Osteoblast (primary cell): ENCODE measurements around the gene PTPRD. TPM values are rescaled to one million over a fixed set of nuclear protein-coding genes. Genes with fewer than 3 reads are reported as not detected.
A peak's percentile ranks its signal among the peaks of the same experiment; 100 is the strongest.

ENCODE experiments used
- DNase-seq: peaks from one replicate; pipeline ENCODE4 v3.0.0; 2011; ENCODE audit warnings: low spot score, mixed read lengths; ENCODE audit not compliant: insufficient read length; ENCODE audit errors: missing footprints
- H2AFZ ChIP-seq: 2 replicates; pipeline ENCODE4 v1.6.0; 2011; ENCODE audit warnings: mild to moderate bottlenecking, low read length
- H3K27ac ChIP-seq: 2 replicates; pipeline ENCODE4 v1.5.1; 2011; ENCODE audit warnings: mild to moderate bottlenecking, low read depth, low read length, moderate library complexity
- H3K27me3 ChIP-seq: 2 replicates; pipeline ENCODE4 v1.6.0; 2012; ENCODE audit warnings: mild to moderate bottlenecking, control low read depth, inconsistent platforms, low read length, moderate library complexity; ENCODE audit not compliant: insufficient read depth
- H3K36me3 ChIP-seq: 2 replicates; pipeline ENCODE4 v1.5.1; 2011; ENCODE audit warnings: mild to moderate bottlenecking, low read length, control low read depth, moderate library complexity; ENCODE audit not compliant: insufficient read depth
- H3K4me1 ChIP-seq: 2 replicates; pipeline ENCODE4 v1.5.1; 2011; ENCODE audit warnings: mild to moderate bottlenecking, low read length, control low read depth, moderate library complexity; ENCODE audit not compliant: insufficient read depth
- H3K4me2 ChIP-seq: 2 replicates; pipeline ENCODE4 v1.6.0; 2011; ENCODE audit warnings: mild to moderate bottlenecking, low read length; ENCODE audit not compliant: insufficient read depth
- H3K4me3 ChIP-seq: fragments of 200-600 bp; sonication (generic); 3 replicates; pipeline ENCODE4 v1.5.1; 2012; ENCODE audit warnings: mild to moderate bottlenecking, low read length, inconsistent platforms; ENCODE audit not compliant: insufficient read depth
- H3K79me2 ChIP-seq: 2 replicates; pipeline ENCODE4 v1.6.0; 2012; ENCODE audit warnings: mild to moderate bottlenecking, low read length, control low read depth, inconsistent platforms; ENCODE audit not compliant: insufficient read depth
- H3K9me3 ChIP-seq: 2 replicates; pipeline ENCODE4 v1.5.1; 2011; ENCODE audit warnings: low read depth, low read length, control low read depth
- H4K20me1 ChIP-seq: 2 replicates; pipeline ENCODE4 v1.6.0; 2012; ENCODE audit warnings: mild to moderate bottlenecking, low read length, control low read depth; ENCODE audit not compliant: insufficient read depth
- total RNA-seq: library from RNA; depleted of rRNA; stranded (reverse); fragments of >200 nt; gene quantifications from 2 replicates; pipeline ENCODE4 v1.2.3, GENCODE V29; 2012
- TF ChIP-seq, protein P1 (sequence below): IDR thresholded peaks from 2 replicates; pipeline ENCODE4 v1.5.1; 2011; ENCODE audit warnings: mild to moderate bottlenecking, low read depth, low read length, moderate library complexity; ENCODE audit errors: extremely low read depth

Gene PTPRD
- total RNA-seq, 1 donor = 23.9 TPM

DNA sequence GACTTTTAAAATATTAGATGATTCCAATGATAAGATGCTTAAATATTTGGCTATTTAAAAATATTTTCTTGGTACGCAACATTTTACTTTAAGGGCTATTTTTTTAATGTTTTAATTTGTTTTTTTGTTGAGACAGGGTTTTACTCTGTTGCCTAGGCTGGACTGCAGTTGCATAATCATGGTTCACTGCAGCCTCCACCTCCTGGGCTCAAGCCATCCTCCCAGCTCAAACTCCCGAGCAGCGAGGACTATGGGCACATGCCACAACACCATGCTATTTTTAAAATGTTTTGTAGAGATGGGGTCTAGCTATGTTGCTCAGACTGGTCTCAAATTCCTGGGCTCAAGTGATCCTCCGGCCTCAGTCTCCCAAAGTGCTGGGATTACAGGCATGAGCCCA lies 1963.0 kb downstream of the PTPRD start:
- Histone ChIP-seq H3K36me3 (no peaks in the 10 kb centered on the region), H3K4me1 (no peaks in the 10 kb centered on the region), H2AFZ (no peak overlapping the region), H3K4me2 (no peak overlapping the region), H3K27me3 (no peaks in the 10 kb centered on the region), H3K27ac (no peak overlapping the region), H3K79me2 (no peaks in the 10 kb centered on the region), H3K4me3 (no peak overlapping the region), H4K20me1 (no peaks in the 10 kb centered on the region), H3K9me3 (no peaks in the 10 kb centered on the region)
- TF ChIP-seq, protein P1, sequence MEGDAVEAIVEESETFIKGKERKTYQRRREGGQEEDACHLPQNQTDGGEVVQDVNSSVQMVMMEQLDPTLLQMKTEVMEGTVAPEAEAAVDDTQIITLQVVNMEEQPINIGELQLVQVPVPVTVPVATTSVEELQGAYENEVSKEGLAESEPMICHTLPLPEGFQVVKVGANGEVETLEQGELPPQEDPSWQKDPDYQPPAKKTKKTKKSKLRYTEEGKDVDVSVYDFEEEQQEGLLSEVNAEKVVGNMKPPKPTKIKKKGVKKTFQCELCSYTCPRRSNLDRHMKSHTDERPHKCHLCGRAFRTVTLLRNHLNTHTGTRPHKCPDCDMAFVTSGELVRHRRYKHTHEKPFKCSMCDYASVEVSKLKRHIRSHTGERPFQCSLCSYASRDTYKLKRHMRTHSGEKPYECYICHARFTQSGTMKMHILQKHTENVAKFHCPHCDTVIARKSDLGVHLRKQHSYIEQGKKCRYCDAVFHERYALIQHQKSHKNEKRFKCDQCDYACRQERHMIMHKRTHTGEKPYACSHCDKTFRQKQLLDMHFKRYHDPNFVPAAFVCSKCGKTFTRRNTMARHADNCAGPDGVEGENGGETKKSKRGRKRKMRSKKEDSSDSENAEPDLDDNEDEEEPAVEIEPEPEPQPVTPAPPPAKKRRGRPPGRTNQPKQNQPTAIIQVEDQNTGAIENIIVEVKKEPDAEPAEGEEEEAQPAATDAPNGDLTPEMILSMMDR = no peak
- DNase-seq = no peak

GRCh38 chr9:8649160-8649559 lies 1963.6 kb downstream of the PTPRD start:
- Histone ChIP-seq H3K4me3 (no peak overlapping the region), H3K79me2 (no peaks in the 10 kb centered on the region), H2AFZ (no peak overlapping the region), H3K27me3 (no peaks in the 10 kb centered on the region), H3K36me3 (no peaks in the 10 kb centered on the region), H3K27ac (no peak overlapping the region), H3K9me3 (no peaks in the 10 kb centered on the region), H3K4me1 (no peaks in the 10 kb centered on the region), H3K4me2 (peak overlapping the region; percentile 8), H4K20me1 (no peaks in the 10 kb centered on the region)
- TF ChIP-seq, protein P1 = no peak
- no peak for DNase-seq

DNA sequence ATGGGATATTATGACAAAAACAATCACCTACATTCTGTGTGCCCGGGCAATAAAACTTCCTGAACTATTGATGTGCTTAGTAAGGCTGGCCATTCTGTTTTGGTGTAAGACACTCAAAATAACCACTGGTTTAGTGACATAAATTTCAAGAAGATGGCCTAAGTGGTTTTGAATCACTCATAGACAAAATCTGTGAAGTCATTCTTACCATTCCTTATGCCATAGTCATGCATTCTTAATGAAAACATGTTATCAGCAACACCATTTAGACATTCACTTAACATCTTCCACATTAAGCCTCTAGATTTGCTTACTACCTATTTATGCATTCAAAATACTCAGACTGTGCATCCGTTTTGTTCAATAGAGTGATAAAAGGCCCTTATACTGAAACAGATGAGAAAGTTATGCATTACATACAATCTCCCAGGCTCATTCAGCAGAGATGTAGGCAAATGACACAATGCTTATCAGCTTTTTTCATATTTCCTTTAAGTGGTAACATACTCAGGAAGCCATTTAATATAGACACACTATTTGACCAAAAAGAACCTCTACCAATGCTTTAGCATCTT lies 1964.4 kb downstream of the PTPRD start:
- H3K79me2 ChIP-seq = no peaks in the 10 kb centered on the region
- H3K27ac ChIP-seq = no peak overlapping the region
- H3K36me3 ChIP-seq = no peaks in the 10 kb centered on the region
- DNase-seq = no peak
- TF ChIP-seq, protein P1 = no peak
- H3K27me3 ChIP-seq = no peaks in the 10 kb centered on the region
- no peak overlapping the region for H2AFZ ChIP-seq
- no peak overlapping the region for H3K4me3 ChIP-seq
- no peaks in the 10 kb centered on the region for H3K4me1 ChIP-seq
- H4K20me1 ChIP-seq = no peaks in the 10 kb centered on the region
- H3K9me3 ChIP-seq = no peaks in the 10 kb centered on the region
- no peak overlapping the region for H3K4me2 ChIP-seq

- Histone ChIP-seq H3K4me3 (no peak overlapping the region), H3K4me1 (no peaks in the 10 kb centered on the region), H3K27ac (no peak overlapping the region), H3K27me3 (no peaks in the 10 kb centered on the region), H3K36me3 (no peaks in the 10 kb centered on the region), H4K20me1 (no peaks in the 10 kb centered on the region), H2AFZ (no peak overlapping the region), H3K9me3 (no peaks in the 10 kb centered on the region), H3K4me2 (no peak overlapping the region), H3K79me2 (no peaks in the 10 kb centered on the region)
- no peak for DNase-seq
- TF ChIP-seq, protein P1 = no peak
These were observed 1965.0 kb downstream of the PTPRD start for GRCh38 chr9:8647824-8648223.
